Effector memory CD8-positive, alpha-beta T cell (primary cell): ENCODE measurements around the gene NAV1.

ENCODE experiments used
- ATAC-seq: fragments of 150-1000 bp; cut with Tn5 transposase; replicated peaks from 2 replicates; pipeline ENCODE4 v1.10.0; 2021; ENCODE audit warnings: mild to moderate bottlenecking, moderate library complexity
- DNase-seq, 3 experiments: peaks; one replicate each; pipeline ENCODE4 v3.0.0; 2021
- H3K27ac Mint-ChIP-seq, 2 donors: one replicate each; pipeline ENCODE4 v1.8.0; 2022; ENCODE audit warnings: mild to moderate bottlenecking in 2 of 2, mixed read lengths in 2 of 2, moderate library complexity in 2 of 2
- H3K27me3 Mint-ChIP-seq, 2 donors: one replicate each; pipeline ENCODE4 v1.8.0; 2022; ENCODE audit warnings: mixed read lengths in 2 of 2
- H3K36me3 Mint-ChIP-seq: one replicate; pipeline ENCODE4 v1.8.0; 2022; ENCODE audit warnings: mild to moderate bottlenecking, moderate library complexity, mixed read lengths; ENCODE audit not compliant: insufficient read depth
- H3K4me1 Mint-ChIP-seq, 2 donors: one replicate each; pipeline ENCODE4 v1.8.0; 2022; ENCODE audit warnings: low read depth in 2 of 2, mixed read lengths in 2 of 2
- H3K4me3 Mint-ChIP-seq, 2 donors: one replicate each; pipeline ENCODE4 v1.8.0; 2022; ENCODE audit warnings: mild to moderate bottlenecking in 2 of 2, mixed read lengths in 2 of 2, moderate library complexity in 2 of 2
- H3K9me3 Mint-ChIP-seq, 2 donors: one replicate each; pipeline ENCODE4 v1.8.0; 2022; ENCODE audit warnings: mixed read lengths in 2 of 2

NAV1 gene

DNA sequence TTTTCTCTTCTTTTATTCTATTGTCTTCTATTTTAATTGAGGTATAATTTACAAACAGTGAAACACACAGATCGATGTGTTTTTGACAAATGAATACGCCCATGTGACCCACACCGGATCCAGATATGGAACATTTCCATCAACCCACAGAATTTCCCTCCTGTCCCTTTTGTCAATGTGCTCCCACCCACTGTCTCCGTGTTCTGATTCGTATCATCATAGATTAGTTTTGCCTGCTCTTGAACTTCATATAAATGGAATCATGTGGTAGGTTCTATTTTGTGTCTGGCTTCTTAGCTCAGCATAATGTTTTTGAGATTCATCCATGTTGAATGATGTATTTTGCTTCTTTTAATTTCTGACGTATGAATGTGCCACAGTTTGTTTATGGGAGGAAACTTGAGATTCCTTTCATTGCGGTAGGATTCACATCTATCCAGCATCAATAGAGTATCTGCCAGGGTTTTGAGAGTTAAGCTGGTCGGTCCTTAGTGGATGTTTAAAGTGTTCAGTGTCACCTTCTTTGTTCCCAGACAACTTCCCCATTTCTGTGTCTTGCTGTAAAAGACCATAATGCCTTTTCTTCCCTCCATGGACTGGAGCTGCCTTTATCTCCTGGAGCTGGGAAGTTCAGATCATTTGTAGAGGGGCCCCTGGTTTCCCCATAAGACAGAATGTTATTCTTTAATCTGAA is 14.7 kb downstream of the NAV1 start:
- no peak for ATAC-seq
- Mint-ChIP-seq H3K27ac (no peak overlapping the region), H3K36me3 (peaks cover 2% of the 10 kb centered on the region), H3K4me3 (no peak overlapping the region), H3K4me1 (no peaks in the 10 kb centered on the region), H3K9me3 (no peaks in the 10 kb centered on the region), H3K27me3 (peaks cover 0 to 23% of the 10 kb centered on the region in 2 donors)
- DNase-seq, result no peak

DNA sequence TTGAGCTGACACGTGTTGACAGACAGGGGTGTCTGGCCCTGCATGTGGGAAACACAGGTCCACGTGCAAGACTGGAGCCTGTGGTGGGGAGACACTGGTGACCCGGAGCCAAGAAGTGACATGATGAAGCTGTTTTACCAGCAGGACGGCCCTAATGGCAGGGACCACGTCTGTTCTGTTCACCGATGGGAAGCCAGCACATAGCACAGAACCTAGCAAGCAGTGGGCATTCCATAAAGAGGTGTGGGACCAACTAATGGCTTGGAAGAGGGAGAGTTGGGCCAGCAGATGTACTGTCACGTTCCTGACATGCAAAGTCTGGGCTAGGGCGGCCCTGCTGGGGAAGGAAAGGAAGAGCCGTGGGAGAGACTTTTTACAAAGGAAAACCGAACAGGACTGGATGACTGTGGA is 15.3 kb downstream of the NAV1 start:
- DNase-seq (no peak), ATAC-seq (no peak)
- peaks cover 2% of the 10 kb centered on the region for H3K36me3 Mint-ChIP-seq
- H3K9me3 Mint-ChIP-seq, result no peaks in the 10 kb centered on the region
- H3K27ac Mint-ChIP-seq, result no peak overlapping the region
- H3K27me3 Mint-ChIP-seq, result peaks cover 0 to 23% of the 10 kb centered on the region in 2 donors
- no peak overlapping the region for H3K4me3 Mint-ChIP-seq
- H3K4me1 Mint-ChIP-seq, result no peaks in the 10 kb centered on the region

DNA sequence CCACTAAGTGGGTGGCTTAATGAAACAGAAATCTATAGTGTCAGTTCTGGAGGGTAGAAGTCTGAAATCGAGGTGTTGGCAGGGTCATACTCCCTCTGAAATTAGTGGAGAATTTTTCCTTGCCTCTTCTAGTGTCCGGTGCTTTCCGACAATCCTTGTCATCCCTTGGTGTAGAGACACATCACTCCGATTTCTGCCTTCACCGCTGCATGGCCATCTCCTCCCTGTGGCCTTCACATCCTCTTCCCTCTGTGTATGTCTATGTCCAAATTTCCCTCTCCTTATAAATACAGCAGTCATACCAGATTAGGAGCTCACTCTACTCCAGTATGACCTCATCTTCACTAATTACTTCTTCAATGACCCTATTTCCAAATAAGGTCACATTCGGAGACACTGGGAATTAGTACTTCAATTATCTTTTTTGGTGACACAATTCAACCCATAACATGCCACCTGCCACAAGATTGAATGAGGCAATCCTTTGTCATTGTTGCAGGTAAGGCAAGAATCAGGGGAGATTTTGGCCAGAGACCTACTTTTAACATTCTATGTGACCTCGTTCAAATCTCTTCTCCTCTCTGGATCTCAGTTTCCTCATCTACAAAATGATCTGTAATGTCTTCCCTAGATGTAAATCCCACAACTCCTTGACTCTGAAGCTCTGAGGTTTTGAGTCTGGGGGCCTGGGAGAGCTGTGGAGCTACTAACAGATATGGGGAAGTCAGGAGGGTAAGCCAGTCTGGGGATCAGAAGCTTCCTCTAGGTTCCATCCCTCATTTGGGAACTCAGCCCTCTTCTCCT is 16.1 kb downstream of the NAV1 start:
- Mint-ChIP-seq H3K9me3 (no peaks in the 10 kb centered on the region), H3K4me3 (no peak overlapping the region), H3K4me1 (peaks cover 0 to 5% of the 10 kb centered on the region in 2 donors), H3K27me3 (peaks cover 0 to 23% of the 10 kb centered on the region in 2 donors), H3K27ac (peak overlapping the region in 1 of 2 donors; percentile 61), H3K36me3 (peaks cover 2% of the 10 kb centered on the region)
- ATAC-seq, result no peak
- no peak for DNase-seq

DNA sequence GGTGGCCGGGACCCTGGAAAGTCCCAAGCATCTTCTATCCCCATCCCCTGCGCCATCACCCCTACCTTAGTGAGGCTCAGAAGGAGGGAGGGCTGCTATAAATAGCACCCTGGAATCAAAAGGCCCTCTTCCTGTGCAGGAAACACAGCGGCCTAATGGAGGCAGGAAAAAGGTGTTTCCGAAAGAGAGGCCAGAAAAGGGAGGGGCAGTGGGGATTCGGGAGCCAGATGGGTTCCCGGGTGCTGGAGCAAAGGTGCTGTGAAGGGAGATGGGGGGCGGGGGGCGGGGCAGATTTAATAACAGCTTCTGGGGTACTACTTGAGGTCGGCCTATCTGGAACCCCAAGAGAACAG is 16.6 kb downstream of the NAV1 start:
- no peak for ATAC-seq
- H3K9me3 Mint-ChIP-seq, result no peaks in the 10 kb centered on the region
- peaks cover 0 to 5% of the 10 kb centered on the region in 2 donors for H3K4me1 Mint-ChIP-seq
- H3K27me3 Mint-ChIP-seq, result peaks cover 0 to 23% of the 10 kb centered on the region in 2 donors
- peaks cover 2% of the 10 kb centered on the region for H3K36me3 Mint-ChIP-seq
- no peak for DNase-seq
- no peak overlapping the region for H3K4me3 Mint-ChIP-seq
- H3K27ac Mint-ChIP-seq, result peak overlapping the region in 1 of 2 donors; percentile 61

DNA sequence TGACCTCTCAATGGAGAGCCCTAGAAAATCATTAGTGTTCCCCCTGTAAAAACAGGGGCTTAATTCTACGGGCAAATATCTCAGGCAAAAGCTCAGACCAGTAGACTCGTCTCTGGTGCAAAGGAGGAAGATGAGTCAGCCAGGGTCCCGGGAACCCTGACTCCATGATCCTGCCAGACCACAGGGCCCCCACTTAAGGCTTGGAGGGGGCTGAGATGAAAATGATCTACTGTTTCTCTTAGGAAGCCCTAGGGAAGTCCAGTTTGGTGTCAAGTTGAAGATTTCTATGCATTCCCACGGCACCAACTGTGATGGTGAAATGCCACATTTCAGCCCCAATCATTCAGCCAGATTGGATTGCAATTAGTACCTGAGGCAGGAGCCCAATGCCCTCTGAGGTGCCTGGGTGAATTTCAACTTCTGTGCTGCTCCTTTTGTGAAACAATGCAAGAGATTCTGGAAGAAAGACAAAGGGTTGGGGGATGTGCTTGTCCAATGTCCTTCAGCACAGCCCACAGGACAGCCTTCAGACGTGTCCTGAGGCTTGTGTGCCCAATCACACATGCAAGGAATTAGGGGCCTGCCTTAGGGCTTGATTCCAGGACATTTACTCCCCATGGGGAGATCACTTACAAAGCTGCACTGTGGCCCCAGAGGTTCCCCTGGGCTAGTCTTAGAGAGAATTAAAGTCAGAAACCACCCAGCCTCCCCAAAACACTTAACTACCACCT is 18.1 kb downstream of the NAV1 start:
- ATAC-seq (no peak), DNase-seq (no peak)
- Mint-ChIP-seq H3K4me3 (no peak overlapping the region), H3K9me3 (no peaks in the 10 kb centered on the region), H3K4me1 (peaks cover 0 to 5% of the 10 kb centered on the region in 2 donors), H3K27me3 (peaks cover 0 to 23% of the 10 kb centered on the region in 2 donors), H3K36me3 (peaks cover 2% of the 10 kb centered on the region), H3K27ac (no peak overlapping the region)

DNA sequence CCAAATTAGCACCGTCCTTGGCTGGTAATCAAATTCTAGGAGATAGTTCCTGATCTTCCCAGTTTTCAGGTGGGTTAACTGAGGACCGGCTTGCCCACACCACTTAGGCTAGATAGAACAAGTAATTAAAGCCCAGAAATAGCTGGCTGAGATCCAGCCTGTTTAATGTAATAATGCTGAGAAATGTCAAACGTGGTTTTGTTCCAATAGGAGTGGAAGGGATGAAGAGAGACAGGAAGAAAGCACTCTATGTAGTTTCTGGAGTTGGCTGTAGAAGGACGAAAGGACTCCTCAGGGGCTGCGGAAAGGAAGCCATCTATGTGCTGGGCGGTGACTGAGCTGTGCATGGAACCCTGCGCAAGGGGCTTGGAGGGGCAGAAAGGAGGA is 18.6 kb downstream of the NAV1 start:
- Mint-ChIP-seq H3K4me3 (no peak overlapping the region), H3K9me3 (no peaks in the 10 kb centered on the region), H3K36me3 (peaks cover 2% of the 10 kb centered on the region), H3K4me1 (peaks cover 0 to 5% of the 10 kb centered on the region in 2 donors), H3K27ac (no peak overlapping the region), H3K27me3 (peaks cover 0 to 21% of the 10 kb centered on the region in 2 donors)
- ATAC-seq, result no peak
- no peak for DNase-seq

DNA sequence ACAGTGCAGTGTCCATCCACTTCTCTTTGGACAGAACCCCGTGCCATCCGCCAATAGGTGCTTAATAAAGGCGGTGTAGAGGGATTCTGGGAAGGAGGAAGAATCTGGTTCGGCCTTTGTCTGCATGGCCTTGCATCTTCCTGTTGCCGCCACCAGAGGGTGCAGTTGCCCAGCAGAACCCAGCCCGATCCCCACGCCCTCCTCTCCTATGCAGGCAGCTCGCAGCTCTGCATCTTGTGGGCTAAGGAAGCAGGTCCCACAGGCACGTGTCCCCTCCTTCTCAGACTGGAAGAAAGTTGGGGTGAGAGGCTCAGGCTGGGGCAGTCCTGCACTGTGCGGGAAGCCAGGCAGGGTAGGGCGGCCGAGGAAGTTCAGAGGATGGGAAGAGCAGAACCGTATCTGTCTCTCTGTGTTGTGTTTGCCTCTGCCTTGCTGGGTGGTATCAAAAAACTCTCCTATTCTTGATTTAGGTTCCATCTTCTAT is 20.8 kb downstream of the NAV1 start:
- H3K9me3 Mint-ChIP-seq, result no peaks in the 10 kb centered on the region
- peak; percentile 47 to 58 (median 47) for DNase-seq
- no peaks in the 10 kb centered on the region for H3K36me3 Mint-ChIP-seq
- peaks cover 0 to 5% of the 10 kb centered on the region in 2 donors for H3K4me1 Mint-ChIP-seq
- peak overlapping the region; percentile 35 to 44 for H3K27ac Mint-ChIP-seq
- peak; percentile 87 for ATAC-seq
- H3K27me3 Mint-ChIP-seq, result no peaks in the 10 kb centered on the region
- H3K4me3 Mint-ChIP-seq, result no peak overlapping the region

DNA sequence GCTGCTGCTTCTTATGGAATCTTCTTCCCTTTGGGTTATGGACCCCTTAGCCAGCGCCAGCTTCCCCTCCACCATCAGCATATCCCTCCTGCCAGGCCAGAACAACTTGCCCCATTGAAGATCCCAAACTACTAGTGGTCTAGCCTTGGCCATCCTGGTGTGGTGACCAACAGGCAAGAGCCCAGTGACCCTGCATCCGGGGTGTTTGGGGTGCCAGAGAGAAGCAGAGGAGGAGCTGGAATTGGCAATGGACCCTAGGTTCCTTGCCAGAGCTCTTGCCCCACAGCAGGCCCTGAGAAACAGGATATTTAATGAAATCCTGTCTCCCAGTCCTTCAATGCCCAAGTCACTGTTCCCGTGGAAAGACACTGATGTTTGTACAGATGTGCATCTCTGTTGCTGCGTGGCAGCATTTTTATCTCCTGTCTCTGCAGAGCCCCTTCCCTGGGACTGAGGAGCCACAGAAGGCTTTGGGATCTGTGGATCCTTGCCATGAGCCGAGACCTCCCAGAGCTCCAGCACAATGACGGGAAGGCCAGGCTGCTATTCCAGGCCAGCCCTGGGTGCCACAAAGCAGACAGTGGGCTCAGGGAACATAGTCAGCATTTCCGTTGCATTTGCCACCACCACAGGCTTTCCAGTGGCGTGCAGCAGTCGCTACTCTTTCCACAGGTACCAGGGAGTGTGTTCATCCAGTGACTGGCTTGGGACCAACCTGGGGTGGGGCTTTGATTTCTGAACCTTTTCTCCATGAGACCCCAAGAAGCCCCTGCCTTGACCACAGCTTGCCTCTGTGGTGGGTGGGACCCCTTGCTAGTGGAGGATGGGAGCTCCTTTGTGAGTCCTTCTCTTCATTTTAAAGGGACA is 21.6 kb downstream of the NAV1 start:
- H3K4me3 Mint-ChIP-seq, result no peak overlapping the region
- ATAC-seq, result no peak
- no peaks in the 10 kb centered on the region for H3K9me3 Mint-ChIP-seq
- no peak overlapping the region for H3K27ac Mint-ChIP-seq
- H3K4me1 Mint-ChIP-seq, result peaks cover 0 to 5% of the 10 kb centered on the region in 2 donors
- peaks cover 0 to under 1% of the 10 kb centered on the region in 2 donors for H3K27me3 Mint-ChIP-seq
- no peaks in the 10 kb centered on the region for H3K36me3 Mint-ChIP-seq
- no peak for DNase-seq

DNA sequence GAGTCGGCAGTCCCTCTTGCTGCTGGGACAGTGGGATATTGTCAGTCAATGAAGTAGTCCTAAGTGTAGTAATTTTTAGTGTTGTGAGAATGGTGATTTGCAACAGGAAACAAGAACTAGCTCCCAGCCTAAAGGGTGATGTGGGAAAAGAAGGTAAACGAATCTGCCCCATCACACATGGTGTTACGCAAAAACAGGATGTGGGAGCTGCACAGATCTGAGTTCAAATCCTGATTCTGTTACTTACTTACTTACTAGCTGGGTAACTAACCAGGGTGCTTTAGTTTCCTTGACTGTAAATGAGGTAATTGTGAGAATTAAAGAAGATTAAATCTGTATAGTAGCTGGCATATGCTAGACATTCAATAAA is 22.3 kb downstream of the NAV1 start:
- Mint-ChIP-seq H3K36me3 (no peaks in the 10 kb centered on the region), H3K9me3 (no peaks in the 10 kb centered on the region), H3K27ac (no peak overlapping the region), H3K4me3 (no peak overlapping the region), H3K4me1 (peaks cover 0 to 5% of the 10 kb centered on the region in 2 donors), H3K27me3 (peaks cover 3 to 7% of the 10 kb centered on the region in 2 donors)
- DNase-seq, result no peak
- no peak for ATAC-seq

DNA sequence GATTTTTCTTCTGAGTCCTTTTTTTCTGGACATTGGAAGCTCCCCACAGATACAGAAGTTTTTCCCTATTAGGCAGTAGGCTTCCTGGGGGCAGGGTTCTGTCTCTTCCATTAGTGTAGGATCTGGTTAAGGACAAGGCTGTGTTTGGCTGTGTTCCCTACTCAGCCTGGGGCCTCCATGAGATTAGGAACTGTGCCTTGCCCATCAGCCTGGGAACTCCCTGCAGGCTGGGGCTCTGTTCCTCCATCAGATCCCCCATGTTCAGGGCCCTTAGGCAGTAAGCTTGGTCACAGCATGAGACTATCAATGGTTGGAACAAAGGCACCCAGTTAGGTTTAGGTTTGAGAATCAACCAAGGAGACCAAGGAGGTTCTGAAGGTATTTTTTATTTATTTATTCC is 22.7 kb downstream of the NAV1 start:
- Mint-ChIP-seq H3K4me1 (peaks cover 0 to 5% of the 10 kb centered on the region in 2 donors), H3K36me3 (no peaks in the 10 kb centered on the region), H3K27me3 (peaks cover 7 to 11% of the 10 kb centered on the region in 2 donors), H3K9me3 (no peaks in the 10 kb centered on the region), H3K4me3 (no peak overlapping the region), H3K27ac (no peak overlapping the region)
- no peak for ATAC-seq
- DNase-seq, result no peak

DNA sequence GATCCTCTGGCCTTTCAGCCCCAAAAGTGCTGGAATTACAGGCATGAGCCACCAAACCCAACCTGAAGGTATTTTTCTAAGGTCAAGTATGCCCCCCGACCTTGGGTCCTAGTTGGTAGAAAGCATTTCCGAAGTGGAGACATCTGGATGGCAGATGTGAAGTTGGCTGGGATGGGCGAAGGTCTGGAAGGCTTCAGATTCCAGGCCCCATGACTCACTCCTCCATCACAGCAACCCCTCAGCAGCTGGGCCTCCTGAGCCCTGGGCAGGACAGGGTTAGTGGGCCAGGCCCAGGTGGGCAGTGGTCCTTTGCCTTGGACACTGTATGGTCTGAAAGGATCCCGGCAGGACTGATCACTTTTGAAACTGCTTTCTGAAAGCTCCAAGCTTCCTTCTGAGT is 23.3 kb downstream of the NAV1 start:
- Mint-ChIP-seq H3K4me3 (no peak overlapping the region), H3K36me3 (no peaks in the 10 kb centered on the region), H3K9me3 (no peaks in the 10 kb centered on the region), H3K4me1 (peaks cover 0 to 5% of the 10 kb centered on the region in 2 donors), H3K27ac (no peak overlapping the region), H3K27me3 (peaks cover 9 to 14% of the 10 kb centered on the region in 2 donors)
- ATAC-seq (no peak), DNase-seq (no peak)

DNA sequence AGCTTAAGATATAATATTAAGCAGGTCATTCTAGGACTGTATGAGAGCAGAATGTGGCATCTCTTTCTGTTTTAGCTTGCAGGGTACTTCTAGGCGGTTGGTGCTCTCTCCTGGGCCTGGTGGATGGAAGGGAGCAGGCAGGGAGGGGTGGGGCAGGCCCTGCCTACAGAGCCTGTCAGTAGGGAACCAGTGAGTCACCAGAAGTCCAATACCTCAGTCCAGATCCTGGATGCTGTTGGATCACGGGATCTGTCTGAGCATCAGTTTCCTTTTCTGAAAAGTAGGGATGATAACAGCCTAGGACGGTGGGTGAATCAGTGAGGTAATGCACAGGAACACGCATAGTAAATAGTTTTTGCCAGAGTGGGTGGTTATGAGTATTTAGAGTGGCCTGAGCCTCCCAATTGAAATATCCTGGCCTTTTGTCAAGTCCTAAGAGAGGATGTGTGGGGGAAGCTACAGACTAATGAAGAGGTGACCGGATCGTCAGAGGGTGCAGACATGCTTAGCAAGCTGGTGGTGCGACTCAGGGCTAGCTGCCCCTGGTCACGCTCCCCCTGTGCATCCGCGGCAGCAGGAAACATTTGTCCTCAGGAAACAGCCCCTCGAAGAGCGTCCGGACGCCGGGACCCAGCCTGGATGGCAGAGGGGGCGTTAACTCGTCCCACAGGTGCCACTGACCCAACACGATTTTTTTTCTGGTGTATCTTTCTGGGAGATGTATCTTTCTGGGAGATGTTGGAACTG is 23.9 kb downstream of the NAV1 start:
- ATAC-seq (no peak), DNase-seq (no peak)
- Mint-ChIP-seq H3K4me1 (peaks cover 0 to 5% of the 10 kb centered on the region in 2 donors), H3K36me3 (no peaks in the 10 kb centered on the region), H3K9me3 (no peaks in the 10 kb centered on the region), H3K27me3 (peaks cover 9 to 14% of the 10 kb centered on the region in 2 donors), H3K27ac (no peak overlapping the region), H3K4me3 (no peak overlapping the region)
